Skin epidermis (tissue), 12 donors: Measurements from ENCODE around the gene CBX4.

Experiments used
- H3K27ac ChIP-seq, 21 experiments: fragments of 200-600 bp; sonication (generic) in 11 of 21; one replicate each; pipeline ENCODE4 v1.5.0; 2020; ENCODE audit warnings: mild to moderate bottlenecking in 3 of 21, inconsistent platforms in 2 of 21, moderate library complexity in 2 of 21
- H3K4me3 ChIP-seq, 7 experiments: fragments of 200-600 bp; sonication (generic) in 2 of 7; one replicate each; pipeline ENCODE4 v1.5.0; 2020; ENCODE audit warnings: inconsistent platforms in 2 of 7, mild to moderate bottlenecking in 2 of 7, moderate library complexity in 1 of 7

Gene CBX4

DNA sequence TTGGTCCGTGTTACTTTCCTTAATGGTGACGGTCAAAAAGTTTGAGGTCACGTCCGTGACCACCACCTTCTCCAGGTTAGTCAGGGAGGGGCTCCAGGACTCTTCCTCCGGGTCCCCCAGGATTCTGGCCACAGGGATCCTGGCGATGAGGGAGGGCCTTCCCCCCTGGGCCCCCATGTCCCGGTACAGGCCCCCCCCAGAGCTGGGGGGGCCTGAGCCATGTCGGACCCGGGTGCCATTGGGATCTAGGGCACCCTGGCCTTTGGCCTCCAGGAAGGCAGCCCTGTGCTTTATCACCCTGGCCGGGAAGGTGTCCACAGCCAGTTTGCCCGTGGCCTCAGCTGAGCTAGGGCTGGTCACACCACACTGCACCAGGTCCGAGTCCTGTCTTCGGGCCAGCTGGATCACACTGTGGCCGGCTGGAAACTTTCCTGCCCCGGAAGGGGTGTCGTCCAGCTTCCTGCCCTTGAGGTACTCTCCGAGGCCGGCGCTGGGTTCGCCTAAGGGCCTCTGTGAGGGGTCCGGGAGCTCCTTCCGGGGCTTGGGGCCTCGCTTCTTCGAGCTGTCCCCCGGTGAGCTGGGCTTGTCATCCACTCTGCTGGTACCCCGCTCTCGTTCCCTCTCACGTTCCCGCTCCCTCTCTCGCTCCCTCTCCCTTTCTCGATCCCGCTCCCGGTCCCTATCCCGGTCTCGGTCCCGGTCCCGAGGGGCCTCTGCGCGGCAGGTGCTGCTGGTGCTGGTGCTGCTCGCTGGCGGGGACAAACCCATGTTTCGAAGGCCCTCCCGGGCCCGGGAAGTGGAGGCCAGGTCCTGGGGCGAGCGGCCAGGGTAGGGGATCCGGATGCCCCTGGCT is 44.4 kb downstream of the CBX4 start:
- Histone ChIP-seq H3K27ac (peak overlapping the region in 1 of 21 experiments; percentile 63), H3K4me3 (no peak overlapping the region)

DNA sequence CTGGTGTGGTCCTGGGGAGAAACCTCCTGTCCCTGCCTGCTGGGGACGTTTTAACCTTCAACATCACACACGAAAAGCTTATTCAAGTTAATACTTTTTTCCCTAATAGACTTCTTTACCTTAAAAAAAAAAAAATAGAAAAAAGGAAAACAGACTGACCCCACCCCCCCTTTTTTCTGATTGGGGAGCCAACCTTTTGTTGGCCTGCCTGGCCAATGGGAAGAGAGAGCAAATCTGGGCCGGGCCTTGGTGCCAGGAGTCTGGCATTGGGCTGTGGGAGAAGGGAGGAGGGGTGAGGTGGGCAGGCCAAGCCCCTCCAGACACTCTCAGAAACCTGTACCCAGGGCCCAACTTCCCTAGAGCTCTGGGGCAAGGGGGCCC is 45.3 kb downstream of the CBX4 start:
- H3K27ac ChIP-seq: peak overlapping the region in 6 of 21 experiments; percentile 3 to 65 (median 52)
- H3K4me3 ChIP-seq: no peak overlapping the region

DNA sequence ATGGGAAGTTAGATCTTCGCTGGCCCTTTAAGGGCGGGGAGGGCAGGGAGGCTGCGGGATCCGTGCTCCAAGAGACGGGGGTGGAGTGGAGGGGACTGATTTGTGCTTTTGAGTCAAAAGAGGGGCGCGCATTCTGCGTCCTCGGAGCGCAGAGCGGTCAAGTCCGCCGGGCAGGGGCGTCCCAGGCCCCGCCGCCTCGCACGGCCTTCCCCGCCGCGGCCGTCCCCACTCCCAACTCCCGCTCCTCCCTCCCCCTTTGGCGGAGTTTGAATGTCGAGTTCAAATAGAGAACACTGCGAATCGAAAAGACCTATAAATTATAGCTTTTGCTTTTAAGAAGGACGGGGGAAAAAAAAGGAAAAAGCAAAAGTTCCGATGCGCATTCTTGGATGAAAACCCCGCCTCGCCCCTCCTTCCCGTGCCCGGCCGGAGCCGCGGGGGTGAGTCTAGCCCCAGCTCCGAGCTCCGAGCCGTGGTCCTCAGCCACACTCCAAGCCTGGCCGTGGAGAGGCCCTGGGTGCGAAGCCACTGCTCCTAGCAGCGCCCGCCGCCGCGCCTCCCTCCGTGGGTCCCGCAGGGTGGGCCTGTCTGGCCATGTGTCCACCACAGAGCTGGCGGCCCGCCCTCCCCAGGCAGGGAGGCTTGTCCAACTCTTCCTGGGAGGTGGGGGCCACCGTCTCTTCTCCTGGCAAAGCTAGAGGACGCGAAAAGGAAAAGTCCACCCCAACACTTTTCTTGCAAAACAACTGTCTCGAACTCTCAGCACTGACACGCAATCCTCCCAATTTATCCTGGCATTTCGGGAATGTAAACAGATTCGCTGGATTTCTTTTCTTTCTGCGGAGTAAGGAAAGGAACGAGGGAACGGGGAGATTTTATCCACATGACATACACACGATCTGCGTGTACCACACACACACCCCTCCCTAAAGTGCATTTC is 46.0 kb downstream of the CBX4 start:
- Histone ChIP-seq H3K27ac (peak overlapping the region in 9 of 21 experiments; percentile 3 to 65 (median 43)), H3K4me3 (peak overlapping the region; percentile 5 to 33 (median 8))

DNA sequence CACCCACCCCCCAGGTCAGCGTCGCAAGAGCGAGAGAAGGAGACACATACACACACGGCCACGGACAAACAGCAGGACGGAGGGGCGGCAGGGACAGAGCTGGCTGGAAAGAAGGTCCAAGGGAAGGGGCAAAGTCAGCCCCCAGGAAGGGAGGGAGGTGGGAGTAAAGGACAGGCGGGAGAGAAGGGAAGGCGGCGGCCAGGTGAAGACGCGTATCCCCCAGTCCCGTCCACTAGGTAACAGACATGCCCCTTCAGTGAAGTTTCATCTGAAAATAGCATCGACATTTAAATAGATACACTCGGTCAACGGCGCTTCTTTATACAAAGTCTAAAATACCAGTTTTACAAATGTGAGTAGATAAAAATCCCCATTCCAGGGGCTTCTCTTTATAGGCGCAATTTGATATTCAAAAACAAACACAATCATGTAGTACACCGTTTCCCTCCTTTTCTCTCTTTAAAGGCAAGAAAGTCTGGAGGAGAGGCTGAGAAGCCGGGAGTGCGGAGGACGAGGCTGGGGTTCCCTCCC is 46.8 kb downstream of the CBX4 start:
- Histone ChIP-seq H3K4me3 (peak overlapping the region in 5 of 7 experiments; percentile 5 to 33 (median 8)), H3K27ac (peak overlapping the region in 2 of 21 experiments; percentile 62 to 65)

DNA sequence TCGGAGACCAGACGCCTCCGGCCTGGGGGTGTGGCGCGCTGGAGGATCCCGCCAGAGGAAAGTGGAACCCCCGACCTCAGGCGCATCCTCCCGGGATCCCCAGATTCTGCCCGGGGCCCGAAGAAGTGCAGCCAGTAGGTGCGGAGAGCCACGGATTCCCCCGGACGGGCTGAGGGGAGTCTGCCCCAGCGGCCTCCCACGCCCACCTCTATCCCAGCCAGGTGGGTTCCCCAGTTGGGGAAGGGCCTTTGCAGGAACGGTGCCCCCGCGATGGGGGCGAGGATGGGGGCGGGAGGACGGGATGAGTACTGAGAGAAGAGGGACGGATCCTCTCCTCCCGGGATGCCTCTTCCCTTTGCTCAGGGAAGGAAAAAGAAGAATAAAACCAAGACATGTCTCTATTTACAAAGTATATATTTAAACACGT is 47.5 kb downstream of the CBX4 start:
- Histone ChIP-seq H3K4me3 (no peak overlapping the region), H3K27ac (no peak overlapping the region)

DNA sequence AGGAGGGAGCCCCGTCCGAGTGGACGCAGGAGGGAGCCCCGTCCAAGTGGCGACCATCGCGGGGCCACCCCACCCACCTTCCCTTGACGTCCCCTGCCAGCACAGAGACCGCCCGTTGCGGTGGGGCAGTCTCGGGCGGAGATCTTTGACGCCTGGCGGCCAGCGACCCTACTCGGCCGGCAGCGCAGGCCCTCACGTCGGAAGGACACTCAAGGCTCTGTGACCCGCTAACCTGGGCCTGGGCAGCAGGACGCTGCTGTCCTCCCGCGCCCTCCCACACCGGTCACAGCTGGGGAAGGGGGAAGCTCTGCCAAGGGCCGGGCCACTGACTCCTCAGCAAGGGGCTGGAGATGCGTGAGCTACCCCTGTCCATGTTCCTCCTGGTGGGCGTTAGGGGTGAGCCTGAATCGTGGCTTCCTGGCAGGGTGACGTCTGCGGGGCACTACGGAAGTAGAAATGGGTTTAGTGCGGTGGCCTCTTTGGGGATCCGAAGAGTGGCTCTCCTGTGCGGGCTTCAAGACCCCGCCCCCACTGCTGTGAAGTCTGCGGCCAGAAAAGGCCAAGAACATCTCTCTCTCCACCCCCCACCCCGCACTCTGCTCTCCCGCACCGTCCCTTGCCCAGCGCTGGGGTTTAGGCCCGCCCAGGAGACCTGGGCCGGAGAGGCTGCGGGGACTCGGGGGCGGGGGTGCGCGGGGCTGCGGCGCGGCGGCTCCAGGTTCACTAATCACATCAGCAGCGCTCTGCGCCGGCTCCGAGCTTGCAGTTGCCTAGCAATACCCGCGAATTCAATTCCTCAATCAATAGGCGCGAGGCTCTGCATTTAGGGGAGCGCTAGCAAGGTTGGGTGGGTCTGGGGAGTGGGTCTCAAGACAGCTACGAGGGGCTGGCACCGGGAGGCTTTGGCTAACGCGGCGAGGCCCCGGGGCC is 48.2 kb downstream of the CBX4 start:
- Histone ChIP-seq H3K4me3 (no peak overlapping the region), H3K27ac (no peak overlapping the region)

DNA sequence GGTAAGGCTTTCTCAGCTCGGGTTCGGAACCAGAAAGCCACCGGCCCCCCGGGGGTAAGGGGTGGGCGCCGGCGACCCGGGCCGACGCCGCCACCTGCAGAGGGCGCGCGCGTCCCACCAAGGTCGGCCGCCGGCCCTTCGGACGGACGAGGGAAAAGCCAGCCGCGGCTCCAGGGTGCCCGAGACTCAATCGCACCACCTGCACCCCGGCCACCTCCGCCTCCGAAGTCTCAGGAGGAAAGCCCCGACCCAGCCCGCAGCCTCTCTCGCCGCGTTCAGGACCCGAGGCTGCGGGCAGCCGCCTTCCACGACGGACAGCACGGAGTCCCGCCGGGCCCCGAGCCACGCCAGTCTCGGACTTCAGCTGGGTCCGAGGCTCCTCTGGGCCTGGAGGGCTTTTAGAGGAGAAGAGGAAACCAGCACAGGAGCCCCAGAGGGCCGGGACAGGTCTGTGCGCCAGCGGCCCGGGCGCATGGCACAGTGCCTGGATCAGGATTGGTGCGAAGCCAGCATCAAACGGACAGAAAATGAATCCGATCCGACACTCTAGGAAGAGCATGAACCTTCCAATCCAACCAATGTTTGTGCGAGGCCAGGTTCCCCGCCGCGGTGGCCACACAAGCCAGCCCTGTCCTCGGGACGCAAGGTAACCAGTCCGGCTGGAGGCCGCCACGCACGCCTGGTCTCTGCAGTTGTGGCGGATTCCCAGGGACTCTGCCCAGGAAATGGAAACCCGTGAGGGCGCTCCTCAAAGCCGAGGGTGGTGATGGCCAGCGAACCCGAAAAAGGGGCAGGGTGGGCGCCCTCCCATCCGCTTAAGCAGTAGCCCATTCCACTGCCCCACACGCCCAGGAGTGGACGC is 49.1 kb downstream of the CBX4 start:
- no peak overlapping the region for H3K27ac ChIP-seq
- H3K4me3 ChIP-seq: no peak overlapping the region

DNA sequence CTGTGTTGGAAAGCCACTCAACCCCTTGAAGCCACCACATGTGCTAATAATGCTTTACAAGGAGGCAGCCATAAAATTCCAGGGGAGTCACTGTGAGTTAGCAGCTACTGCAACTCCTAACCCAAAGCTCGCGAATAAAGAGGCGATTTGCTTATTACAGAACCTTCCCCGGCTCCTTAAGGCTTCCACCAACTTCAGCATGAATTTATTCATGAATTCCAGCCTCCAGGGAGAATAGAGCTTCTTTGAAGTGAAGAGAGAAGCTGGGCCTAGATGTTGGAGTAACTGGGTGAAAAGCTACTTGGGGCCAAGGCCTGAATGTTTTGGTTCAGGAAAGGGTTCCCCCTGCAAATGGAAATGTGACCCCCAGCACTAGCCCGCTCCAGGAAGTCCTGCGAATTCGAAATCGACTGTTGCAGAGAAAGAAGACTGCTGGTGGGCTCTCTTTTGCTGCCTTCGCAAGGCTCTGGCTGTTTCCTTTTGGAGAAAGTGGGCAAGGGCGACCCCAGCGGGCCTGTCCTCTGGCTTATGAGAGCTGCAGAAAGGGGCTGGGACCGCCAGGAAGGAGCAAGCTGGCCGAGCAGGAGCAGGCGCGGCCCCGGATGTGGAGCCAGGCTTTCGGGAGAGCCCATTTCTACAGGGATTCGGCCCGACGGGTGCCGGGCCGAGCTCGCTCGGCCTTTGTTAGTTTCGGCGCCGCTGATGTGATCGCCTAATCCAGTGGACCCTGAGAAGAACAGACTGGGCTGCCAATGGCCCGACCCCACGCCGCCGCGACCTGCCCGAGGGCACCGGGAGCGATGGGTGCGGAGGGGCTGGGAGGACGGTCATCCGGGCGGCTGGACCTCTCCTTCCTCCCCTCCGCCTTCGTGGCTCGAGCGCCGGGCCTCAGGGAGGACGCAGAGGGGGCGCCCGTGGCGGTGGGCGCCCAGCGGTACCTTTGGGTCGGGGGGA is 50.0 kb downstream of the CBX4 start:
- no peak overlapping the region for H3K4me3 ChIP-seq

DNA sequence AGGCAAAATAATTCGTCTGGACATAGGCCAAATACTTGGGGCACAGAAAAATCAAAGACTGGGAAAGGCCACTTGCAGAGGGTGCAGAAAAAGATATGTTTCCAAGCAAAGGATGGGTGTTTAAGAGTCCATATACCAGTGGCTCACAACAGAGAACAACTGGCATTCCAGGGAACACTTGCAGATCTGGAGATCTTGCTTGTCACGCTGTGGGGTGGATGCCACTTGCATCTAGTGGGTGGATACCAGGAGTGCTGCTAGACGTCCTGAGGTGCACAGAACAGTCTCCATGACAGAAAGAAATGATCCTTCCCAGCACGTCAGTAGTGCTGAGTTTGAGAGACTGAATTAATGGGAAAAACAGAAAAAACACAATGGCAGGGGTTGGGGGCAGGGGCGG is 50.8 kb downstream of the CBX4 start:
- Histone ChIP-seq H3K27ac (no peak overlapping the region), H3K4me3 (no peak overlapping the region)

More for the DNA sequence above, 50.0 kb downstream of the CBX4 start:
- no peak overlapping the region for H3K27ac ChIP-seq

DNA sequence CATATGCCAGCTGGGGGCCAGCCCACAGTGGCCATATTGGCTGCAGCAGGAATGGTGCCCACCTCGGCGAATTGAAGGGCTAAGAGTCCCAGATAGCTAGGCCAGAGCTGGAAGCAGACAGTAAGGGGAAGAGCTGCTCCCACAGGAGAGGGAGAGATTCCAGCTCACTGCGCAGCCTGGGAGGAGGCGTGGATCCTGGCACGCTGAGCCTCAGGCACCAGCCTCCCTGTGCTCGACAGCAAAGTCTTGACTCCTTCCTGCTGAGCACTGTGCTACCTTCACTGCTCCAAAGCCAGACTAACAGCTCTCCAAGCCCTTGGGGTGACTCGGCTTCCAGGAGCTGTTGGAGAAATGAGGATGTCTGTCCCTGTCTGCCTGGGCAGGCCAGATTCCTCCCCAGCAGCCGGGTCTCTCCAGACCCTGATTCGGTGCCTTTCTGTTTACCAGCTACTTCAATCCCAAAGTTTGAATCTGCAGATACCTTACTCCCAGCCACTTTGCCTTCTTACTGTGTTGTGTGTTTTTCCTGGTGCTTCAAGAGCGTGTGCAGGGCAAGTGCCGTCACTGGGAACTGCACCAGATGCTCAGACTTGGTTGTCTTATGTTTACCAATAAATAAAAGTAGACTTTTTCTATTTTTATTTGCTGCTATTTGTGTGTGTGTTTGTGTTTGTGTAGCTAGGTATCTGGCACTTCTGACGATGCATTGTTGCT is 52.2 kb downstream of the CBX4 start:
- Histone ChIP-seq H3K27ac (no peak overlapping the region), H3K4me3 (no peak overlapping the region)

DNA sequence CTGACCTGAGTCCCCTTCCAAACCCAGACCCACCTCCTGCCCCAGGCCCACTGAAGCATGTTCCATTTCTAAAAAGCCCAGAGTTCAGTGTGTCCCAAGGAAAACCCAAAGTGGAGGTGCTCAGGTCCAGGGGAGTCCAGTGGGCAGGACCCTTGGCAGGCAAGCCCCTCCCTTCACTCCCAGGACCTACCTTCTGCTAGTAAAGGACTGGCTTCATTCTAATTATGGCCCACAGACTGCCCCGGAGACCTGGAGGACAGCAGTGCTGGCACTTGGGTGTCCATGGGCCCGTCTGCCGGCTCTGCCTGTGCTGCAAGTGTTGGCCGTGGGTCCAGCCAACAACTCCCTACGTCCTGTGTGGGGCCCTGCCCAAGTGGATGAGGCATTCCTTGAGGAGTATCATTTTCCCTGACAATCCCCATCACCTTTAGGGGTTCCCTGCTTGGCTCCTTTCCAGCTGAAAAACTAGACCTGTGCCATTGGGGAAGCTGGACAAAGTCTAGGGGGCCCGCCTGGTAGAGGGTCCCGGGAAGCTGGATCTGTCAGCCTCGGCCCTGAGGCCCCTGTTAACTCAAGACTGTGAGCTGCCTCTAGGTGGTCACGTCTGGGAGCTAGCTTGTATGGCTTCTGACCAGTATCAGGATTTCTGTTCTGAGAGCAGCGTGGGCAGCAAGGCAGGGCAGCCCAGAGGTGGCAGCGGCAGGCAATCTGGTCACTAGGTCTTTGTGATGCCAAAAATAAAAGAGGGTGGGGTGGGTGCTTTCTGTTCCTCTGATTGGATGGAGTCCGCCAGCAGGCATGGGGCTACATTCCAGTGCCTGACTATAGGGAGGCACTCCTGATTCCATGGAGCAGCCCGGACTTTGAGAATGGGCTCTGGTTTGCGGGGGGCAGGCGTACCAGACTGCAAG is 53.1 kb downstream of the CBX4 start:
- H3K27ac ChIP-seq: no peak overlapping the region

DNA sequence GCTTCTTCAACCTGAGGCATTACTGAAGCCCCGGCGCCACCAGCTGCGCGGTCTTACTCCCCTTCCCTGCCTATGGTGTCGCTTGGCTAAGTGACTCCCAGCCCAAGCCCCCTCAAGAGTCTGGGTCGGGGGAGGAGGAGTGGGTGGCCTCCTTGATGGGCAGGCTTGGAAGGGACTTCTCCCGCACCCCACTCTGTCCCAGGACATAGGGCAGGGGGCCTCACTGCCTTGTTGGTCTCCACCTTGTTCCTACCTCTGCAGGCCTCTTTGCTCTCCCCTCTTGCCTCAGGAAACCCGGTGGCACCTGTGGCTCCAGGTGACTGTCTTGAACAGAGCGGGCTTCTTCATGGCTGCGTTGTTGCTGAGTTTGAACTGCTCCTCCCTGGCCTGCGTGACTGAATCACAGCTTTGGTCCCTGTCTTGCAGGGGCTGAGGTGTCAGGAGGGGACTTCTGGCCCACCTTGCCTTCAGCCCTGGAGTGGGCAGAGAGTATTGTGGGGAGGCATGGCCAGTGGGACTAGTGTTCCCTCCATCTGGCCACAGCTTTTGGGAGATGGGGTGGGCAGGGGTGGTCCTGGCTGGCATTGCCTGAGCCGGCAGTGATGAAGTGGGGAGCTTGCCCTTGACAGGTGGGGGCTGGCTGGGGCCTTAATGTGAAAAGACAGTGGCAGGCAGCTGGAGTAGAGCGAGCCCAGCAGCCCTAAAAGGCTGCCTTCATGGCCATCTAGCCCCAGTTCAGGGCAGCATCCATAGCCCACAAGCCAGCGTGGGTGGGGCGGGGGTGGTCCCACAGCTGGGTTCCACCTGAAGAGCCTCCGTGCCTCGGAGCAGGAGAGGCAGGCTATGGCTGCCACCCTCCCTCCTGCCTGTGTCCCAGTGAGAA is 54.0 kb downstream of the CBX4 start:
- H3K4me3 ChIP-seq: no peak overlapping the region
- H3K27ac ChIP-seq: no peak overlapping the region

More for the DNA sequence above, 53.1 kb downstream of the CBX4 start:
- no peak overlapping the region for H3K4me3 ChIP-seq

DNA sequence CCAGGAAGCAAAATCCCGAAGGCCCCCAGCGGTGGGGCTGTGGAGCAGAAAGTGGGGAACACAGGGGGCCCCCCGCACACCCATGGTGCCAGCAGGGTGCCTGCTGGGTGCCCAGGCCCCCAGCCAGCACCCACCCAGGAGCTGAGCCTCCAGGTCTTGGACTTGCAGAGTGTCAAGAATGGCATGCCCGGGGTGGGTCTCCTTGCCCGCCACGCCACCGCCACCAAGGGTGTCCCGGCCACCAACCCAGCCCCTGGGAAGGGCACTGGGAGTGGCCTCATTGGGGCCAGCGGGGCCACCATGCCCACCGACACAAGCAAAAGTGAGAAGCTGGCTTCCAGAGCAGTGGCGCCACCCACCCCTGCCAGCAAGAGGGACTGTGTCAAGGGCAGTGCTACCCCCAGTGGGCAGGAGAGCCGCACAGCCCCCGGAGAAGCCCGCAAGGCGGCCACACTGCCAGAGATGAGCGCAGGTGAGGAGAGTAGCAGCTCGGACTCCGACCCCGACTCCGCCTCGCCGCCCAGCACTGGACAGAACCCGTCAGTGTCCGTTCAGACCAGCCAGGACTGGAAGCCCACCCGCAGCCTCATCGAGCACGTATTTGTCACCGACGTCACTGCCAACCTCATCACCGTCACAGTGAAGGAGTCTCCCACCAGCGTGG is 54.8 kb downstream of the CBX4 start:
- Histone ChIP-seq H3K27ac (no peak overlapping the region), H3K4me3 (no peak overlapping the region)

DNA sequence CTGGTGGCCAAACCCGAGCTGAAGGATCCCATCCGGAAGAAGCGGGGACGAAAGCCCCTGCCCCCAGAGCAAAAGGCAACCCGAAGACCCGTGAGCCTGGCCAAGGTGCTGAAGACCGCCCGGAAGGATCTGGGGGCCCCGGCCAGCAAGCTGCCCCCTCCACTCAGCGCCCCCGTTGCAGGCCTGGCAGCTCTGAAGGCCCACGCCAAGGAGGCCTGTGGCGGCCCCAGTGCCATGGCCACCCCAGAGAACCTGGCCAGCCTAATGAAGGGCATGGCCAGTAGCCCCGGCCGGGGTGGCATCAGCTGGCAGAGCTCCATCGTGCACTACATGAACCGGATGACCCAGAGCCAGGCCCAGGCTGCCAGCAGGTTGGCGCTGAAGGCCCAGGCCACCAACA is 55.3 kb downstream of the CBX4 start:
- H3K4me3 ChIP-seq: no peak overlapping the region
- no peak overlapping the region for H3K27ac ChIP-seq
